ENCODE data around the gene PSAP.

DNA sequence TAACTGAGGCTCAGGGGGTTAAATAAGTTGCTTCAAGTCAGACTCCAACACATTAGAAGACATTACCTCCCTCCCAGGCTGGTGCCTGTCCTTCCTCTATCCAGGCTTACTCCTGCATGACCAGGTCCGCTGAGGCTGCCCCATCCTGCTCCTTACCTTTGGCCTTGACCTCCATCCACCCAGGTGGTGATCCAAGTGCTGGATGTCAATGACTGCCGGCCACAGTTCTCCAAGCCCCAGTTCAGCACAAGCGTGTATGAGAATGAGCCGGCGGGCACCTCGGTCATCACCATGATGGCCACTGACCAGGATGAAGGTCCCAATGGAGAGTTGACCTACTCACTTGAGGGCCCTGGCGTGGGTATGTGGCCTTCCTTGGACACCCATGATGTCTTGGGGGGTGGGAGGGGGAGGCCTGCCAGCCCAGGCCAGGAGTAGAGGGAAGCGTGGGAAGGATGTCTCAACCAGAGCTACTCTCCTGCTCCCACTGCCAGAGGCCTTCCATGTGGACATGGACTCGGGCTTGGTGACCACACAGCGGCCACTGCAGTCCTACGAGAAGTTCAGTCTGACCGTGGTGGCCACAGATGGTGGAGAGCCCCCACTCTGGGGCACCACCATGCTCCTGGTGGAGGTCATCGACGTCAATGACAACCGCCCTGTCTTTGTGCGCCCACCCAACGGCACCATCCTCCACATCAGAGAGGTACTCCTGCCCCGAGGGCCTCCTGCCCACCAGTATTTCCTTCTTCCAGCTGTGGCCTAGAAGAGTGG is 48.1 kb downstream of the PSAP start:
- TF ChIP-seq, protein P1, sequence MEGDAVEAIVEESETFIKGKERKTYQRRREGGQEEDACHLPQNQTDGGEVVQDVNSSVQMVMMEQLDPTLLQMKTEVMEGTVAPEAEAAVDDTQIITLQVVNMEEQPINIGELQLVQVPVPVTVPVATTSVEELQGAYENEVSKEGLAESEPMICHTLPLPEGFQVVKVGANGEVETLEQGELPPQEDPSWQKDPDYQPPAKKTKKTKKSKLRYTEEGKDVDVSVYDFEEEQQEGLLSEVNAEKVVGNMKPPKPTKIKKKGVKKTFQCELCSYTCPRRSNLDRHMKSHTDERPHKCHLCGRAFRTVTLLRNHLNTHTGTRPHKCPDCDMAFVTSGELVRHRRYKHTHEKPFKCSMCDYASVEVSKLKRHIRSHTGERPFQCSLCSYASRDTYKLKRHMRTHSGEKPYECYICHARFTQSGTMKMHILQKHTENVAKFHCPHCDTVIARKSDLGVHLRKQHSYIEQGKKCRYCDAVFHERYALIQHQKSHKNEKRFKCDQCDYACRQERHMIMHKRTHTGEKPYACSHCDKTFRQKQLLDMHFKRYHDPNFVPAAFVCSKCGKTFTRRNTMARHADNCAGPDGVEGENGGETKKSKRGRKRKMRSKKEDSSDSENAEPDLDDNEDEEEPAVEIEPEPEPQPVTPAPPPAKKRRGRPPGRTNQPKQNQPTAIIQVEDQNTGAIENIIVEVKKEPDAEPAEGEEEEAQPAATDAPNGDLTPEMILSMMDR (conservative IDR thresholded peaks at IDR 0.05; ENCODE audit: low read depth, low read length), result no peak
- TF ChIP-seq EZH2 (IDR thresholded peaks at IDR 0.05; ENCODE audit: borderline replicate concordance, low read depth, low read length, poor library complexity, severe bottlenecking), result no peak
